OCI-LY3 (cell line): Measurements from ENCODE around the gene AREG.

ENCODE experiments used
- EZH2phosphoT487 ChIP-seq: fragments of 200-600 bp; shearing (Covaris generic); IDR thresholded peaks from 2 replicates; pipeline ENCODE4 v1.6.1; 2018; ENCODE audit warnings: antibody characterized with exemption, mixed run types, low read depth
- TF ChIP-seq, protein P1 (sequence below): fragments of 200-600, 300-600 bp; sonication (generic); IDR thresholded peaks from 2 replicates; pipeline ENCODE4 v1.5.1; 2014; ENCODE audit warnings: antibody characterized with exemption, low read length, low read depth

DNA sequence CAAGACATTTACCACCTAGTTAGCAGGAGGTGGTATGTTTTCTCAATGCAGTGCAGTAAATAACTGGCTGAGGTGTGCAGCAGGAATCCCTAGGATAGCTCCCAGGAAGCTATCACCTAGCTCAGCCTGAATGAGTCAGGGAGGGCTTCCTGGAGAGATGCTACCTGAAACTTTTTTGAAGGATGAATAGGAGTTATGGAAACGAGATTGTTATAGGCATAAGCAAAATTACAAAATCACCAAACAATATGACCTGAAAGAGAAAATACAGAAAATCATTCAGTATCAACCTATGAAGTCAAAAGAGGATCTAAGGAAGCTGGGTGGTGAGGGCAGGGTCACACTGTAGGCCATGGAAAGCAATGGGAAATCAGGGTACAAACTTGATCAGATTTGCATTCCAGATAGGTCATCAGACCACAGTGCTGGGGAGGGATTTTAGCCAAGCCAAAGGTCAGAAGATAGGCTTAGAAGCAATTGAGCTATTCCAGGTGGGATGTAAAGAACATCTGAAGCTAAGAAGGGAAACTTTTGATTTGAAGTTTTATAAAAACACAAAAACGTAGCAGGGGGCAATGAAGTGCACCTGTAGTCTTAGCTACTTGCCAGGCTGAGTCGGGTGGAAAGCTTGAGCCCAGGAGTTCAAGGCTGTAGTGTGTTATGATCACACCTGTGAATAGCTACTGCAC lies 11.3 kb downstream of the AREG start:
- TF ChIP-seq, protein P1, sequence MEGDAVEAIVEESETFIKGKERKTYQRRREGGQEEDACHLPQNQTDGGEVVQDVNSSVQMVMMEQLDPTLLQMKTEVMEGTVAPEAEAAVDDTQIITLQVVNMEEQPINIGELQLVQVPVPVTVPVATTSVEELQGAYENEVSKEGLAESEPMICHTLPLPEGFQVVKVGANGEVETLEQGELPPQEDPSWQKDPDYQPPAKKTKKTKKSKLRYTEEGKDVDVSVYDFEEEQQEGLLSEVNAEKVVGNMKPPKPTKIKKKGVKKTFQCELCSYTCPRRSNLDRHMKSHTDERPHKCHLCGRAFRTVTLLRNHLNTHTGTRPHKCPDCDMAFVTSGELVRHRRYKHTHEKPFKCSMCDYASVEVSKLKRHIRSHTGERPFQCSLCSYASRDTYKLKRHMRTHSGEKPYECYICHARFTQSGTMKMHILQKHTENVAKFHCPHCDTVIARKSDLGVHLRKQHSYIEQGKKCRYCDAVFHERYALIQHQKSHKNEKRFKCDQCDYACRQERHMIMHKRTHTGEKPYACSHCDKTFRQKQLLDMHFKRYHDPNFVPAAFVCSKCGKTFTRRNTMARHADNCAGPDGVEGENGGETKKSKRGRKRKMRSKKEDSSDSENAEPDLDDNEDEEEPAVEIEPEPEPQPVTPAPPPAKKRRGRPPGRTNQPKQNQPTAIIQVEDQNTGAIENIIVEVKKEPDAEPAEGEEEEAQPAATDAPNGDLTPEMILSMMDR: no peak
- TF ChIP-seq EZH2phosphoT487: no peak
